GM13977 (cell line): ENCODE results near the gene LMO1.

ENCODE experiments used
- DNase-seq: peaks from one replicate; pipeline ENCODE4 v3.0.0; 2012; ENCODE audit warnings: low spot score
- CTCF ChIP-seq: IDR thresholded peaks from 2 replicates; pipeline ENCODE4 v1.5.1; 2012; ENCODE audit warnings: mild to moderate bottlenecking, control low read depth; ENCODE audit not compliant: insufficient read depth; ENCODE audit errors: extremely low read depth, missing control alignments
- in situ Hi-C: fragments of 300-500 bp; cut with MboI; formaldehyde crosslinking; loops from one replicate; pipeline ENCODE4 v1.12.0; 2022; ENCODE audit warnings: low sequenced_read_pairs, low pct_unique_long_range_greater_than_20kb, mixed read lengths, inconsistent platforms; ENCODE audit not compliant: unreplicated experiment

Gene LMO1

GRCh38 chr11:8180469-8180868 is 83.2 kb downstream of the LMO1 start:
- no peak for TF ChIP-seq CTCF

GRCh38 chr11:8178297-8178696 is 85.4 kb downstream of the LMO1 start:
- no peak for DNase-seq
- in situ Hi-C loops = no loop called here
- TF ChIP-seq CTCF = no peak

More at GRCh38 chr11:8180469-8180868, 83.2 kb downstream of the LMO1 start:
- no peak for DNase-seq
- in situ Hi-C loops = no loop called here

- in situ Hi-C loops = no loop called here
- no peak for TF ChIP-seq CTCF
- no peak for DNase-seq
Measured at GRCh38 chr11:8177136-8177535, 86.5 kb downstream of the LMO1 start.
